Choroid plexus epithelial cell (primary cell): ENCODE measurements around the gene BRD4.

ENCODE experiments used
- DNase-seq: peaks from one replicate; pipeline ENCODE4 v3.0.0-alpha.2; 2010; ENCODE audit warnings: low read depth
- H3K4me3 ChIP-seq: 2 replicates; pipeline ENCODE4 v1.5.1; 2011; ENCODE audit warnings: low read depth, mild to moderate bottlenecking, control low read depth, low read length, moderate library complexity
- CTCF ChIP-seq: conservative IDR thresholded peaks from 2 replicates; pipeline ENCODE4 v1.5.1; 2011; ENCODE audit warnings: low read depth, mild to moderate bottlenecking, control low read depth, inconsistent platforms, low read length, moderate library complexity

The BRD4 gene

GRCh38 chr19:15292140-15292539 lies 40.2 kb downstream of the BRD4 start:
- no peak for TF ChIP-seq CTCF
- no peak overlapping the region for H3K4me3 ChIP-seq

DNA sequence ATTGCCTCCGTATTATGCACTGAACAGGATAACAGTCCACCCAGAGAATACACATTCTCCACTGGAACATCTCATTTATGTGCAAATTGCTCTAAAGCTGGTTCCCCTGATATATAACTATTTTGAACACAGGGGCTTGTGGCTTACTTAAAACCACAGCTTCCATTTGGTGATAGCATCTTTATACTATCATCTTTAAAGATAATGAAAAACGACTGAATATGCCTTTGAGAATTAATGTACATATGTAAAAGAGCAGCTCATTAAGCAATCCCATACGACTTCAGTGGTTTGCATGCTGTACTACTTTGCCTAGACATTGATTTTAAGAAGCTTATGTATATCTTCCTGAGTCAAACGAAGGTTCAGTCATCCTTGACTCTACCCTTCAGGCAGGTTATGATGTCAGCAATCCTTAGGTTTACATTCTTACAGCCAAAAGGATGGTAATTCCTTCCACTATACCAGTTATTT lies 40.8 kb downstream of the BRD4 start:
- TF ChIP-seq CTCF = no peak
- no peak for DNase-seq
- no peak overlapping the region for H3K4me3 ChIP-seq

More at GRCh38 chr19:15292140-15292539, 40.2 kb downstream of the BRD4 start:
- DNase-seq = no peak

GRCh38 chr19:15291089-15291488 lies 41.2 kb downstream of the BRD4 start:
- H3K4me3 ChIP-seq = no peak overlapping the region
- no peak for TF ChIP-seq CTCF
- no peak for DNase-seq

DNA sequence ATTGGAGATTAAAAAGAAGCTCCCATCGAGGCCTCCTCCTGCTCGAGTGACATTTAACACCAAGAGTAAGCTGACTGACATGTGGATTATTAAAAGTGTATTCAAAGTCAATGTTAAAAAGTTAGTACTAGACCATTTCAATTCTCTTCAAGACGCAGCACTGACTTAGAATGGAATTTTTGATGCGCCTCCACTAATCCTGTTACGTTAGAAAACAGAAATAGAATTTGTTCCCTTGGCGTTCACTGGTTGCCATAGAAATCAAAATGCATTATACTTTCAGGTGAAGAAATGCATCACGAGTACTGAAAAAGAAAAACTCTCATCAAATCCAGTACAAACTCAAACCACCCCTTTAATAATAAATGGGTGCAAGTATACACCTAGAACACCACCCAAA lies 42.2 kb downstream of the BRD4 start:
- TF ChIP-seq CTCF = no peak
- no peak for DNase-seq
- H3K4me3 ChIP-seq = no peak overlapping the region

DNA sequence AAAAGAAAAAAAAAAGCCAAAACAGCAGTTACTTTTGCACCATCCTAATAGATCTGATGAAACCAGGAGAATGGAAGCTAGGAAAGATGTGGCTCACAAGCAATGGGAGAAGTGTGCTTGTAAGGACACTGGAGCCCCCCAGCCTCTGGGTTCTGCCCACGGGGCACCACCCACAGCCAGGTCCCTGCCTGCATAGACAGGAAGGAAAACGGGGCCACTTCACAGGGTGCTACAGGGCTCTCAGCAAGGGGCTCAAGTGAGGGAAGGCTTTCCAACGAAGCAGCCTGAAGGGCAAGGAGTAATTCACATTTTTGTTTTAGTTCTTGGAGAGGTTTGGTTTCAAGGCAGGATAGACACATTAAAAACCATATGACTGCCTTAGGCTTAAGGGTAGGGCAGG lies 42.7 kb downstream of the BRD4 start:
- no peak for TF ChIP-seq CTCF
- H3K4me3 ChIP-seq = no peak overlapping the region
- DNase-seq = no peak

DNA sequence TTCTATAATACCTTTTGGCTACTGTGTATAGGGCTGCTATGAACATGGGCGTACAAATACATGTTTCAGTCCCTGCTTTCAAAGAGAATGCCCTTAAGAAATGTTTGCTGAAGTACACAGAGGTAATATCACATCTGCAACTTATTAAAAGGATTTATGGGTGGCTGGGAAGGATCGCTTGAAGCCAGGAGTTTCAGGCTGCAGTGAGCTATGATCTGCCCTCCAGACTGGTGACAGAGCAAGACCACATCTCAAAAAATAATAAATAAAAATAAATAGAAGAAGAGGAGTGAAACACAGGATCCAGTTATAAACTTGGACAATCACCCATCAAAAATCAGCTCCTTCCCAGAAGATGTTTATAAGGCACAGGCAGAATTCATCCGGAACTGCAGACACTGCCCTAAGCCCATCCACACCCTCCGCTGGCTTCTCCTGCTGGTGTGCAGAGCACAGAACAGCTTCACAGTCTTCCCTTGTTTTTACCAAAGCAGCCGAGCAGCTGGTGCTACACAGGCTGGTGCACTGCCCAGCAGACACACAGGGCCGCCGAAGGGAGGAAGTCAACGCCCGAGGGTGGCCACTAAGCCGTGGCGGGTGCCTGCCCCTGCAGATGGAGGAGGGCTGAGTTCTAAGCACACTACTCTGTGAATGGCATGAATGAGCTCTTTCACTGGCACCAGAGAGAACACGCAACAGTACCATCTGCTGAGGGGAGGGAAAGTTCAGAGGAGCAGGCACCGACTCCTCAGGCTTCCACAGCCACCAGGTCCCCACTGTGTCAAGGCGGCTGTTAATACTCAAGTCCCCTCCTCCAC lies 44.0 kb downstream of the BRD4 start:
- no peak for DNase-seq
- no peak overlapping the region for H3K4me3 ChIP-seq
- no peak for TF ChIP-seq CTCF

GRCh38 chr19:15287496-15287895 lies 44.8 kb downstream of the BRD4 start:
- DNase-seq = no peak
- no peak overlapping the region for H3K4me3 ChIP-seq
- TF ChIP-seq CTCF = no peak
